ENCODE data around the gene MARK3.

DNA sequence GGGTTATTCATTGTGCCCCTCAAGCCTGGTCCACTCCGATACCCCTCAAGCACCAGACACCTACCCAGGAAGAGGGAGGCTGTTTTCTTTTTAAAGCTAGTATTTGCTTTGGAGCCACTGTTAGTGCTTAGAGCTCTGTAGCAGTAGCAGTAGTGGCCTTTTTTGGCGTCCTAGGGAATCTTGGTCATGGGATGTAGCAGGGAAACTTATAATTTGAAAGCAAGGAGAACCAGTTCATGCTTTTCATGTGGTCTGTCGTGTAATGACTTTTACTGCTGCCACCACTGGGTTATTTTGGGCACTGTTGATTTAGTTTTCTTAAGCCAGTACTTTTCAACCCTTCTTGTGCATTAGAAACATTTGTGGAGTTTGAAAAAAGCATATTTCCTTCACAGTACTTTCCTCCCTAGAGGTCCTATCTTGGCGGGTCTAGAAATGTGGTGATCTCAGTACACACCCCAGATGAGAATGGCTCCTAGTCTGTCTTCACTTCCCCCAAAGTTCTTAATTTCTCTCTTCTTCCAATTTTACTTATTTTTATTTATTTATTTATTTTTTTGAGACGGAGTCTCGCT is 49.7 kb downstream of the MARK3 start:
- no peak for TF ChIP-seq MYNN (CRISPR knock-in tag; IDR thresholded peaks at IDR 0.05; ENCODE audit: low read depth)
- no peak for TF ChIP-seq ZNF274 (CRISPR knock-in tag; IDR thresholded peaks at IDR 0.05)
- no peak for TF ChIP-seq MEIS2 (CRISPR knock-in tag; IDR thresholded peaks at IDR 0.05)
- no peak for TF ChIP-seq CBFB (CRISPR knock-in tag; IDR thresholded peaks at IDR 0.05)
- TF ChIP-seq IRF2 (CRISPR knock-in tag; IDR thresholded peaks at IDR 0.05): no peak
- no peak for TF ChIP-seq MZF1 (CRISPR knock-in tag; IDR thresholded peaks at IDR 0.05; ENCODE audit: borderline replicate concordance)
- no peak for TF ChIP-seq SNRNP70 (IDR thresholded peaks at IDR 0.05; ENCODE audit: low read depth, low read length)
- no peak for TF ChIP-seq MTA1 (CRISPR knock-in tag; IDR thresholded peaks at IDR 0.05; ENCODE audit: borderline replicate concordance)
- no peak for TF ChIP-seq NR3C1 (CRISPR knock-in tag; IDR thresholded peaks at IDR 0.05)
- no peak for TF ChIP-seq ARNT (IDR thresholded peaks at IDR 0.05)
- TF ChIP-seq, protein P1, sequence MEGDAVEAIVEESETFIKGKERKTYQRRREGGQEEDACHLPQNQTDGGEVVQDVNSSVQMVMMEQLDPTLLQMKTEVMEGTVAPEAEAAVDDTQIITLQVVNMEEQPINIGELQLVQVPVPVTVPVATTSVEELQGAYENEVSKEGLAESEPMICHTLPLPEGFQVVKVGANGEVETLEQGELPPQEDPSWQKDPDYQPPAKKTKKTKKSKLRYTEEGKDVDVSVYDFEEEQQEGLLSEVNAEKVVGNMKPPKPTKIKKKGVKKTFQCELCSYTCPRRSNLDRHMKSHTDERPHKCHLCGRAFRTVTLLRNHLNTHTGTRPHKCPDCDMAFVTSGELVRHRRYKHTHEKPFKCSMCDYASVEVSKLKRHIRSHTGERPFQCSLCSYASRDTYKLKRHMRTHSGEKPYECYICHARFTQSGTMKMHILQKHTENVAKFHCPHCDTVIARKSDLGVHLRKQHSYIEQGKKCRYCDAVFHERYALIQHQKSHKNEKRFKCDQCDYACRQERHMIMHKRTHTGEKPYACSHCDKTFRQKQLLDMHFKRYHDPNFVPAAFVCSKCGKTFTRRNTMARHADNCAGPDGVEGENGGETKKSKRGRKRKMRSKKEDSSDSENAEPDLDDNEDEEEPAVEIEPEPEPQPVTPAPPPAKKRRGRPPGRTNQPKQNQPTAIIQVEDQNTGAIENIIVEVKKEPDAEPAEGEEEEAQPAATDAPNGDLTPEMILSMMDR (CRISPR knock-in tag; IDR thresholded peaks at IDR 0.05): no peak
- TF ChIP-seq, protein P2, sequence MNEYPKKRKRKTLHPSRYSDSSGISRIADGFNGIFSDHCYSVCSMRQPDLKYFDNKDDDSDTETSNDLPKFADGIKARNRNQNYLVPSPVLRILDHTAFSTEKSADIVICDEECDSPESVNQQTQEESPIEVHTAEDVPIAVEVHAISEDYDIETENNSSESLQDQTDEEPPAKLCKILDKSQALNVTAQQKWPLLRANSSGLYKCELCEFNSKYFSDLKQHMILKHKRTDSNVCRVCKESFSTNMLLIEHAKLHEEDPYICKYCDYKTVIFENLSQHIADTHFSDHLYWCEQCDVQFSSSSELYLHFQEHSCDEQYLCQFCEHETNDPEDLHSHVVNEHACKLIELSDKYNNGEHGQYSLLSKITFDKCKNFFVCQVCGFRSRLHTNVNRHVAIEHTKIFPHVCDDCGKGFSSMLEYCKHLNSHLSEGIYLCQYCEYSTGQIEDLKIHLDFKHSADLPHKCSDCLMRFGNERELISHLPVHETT (CRISPR knock-in tag; conservative IDR thresholded peaks at IDR 0.05): no peak
